ENCODE data around the gene DPP6. TPM values are rescaled to one million over a fixed set of nuclear protein-coding genes. Genes with fewer than 3 reads are reported as not detected.

The DPP6 gene
- polyA plus RNA-seq, 1 donor (not counting 4 experiments of a cell fraction or from before 2014, with no cell fraction given), result not detected

GRCh38 chr7:154863766-154864522 lies 811.7 kb downstream of the DPP6 start:
- DNase-seq (ENCODE audit: low read depth, low spot score), result no peak
- FAIRE-seq, result no peak
- Histone ChIP-seq H4K20me1 (ENCODE audit: control insufficient read depth, extremely low read depth, insufficient read depth, low read length) (no peaks in the 10 kb centered on the region), H3K4me3 (ENCODE audit: control insufficient read depth in 2 of 3, extremely low read depth in 1 of 3, insufficient read depth in 2 of 3, low read depth in 1 of 3, low read length in 3 of 3) (no peak overlapping the region), H3K9me1 (ENCODE audit: control insufficient read depth, extremely low read depth, insufficient read depth, low read length) (no peaks in the 10 kb centered on the region), H3K27me3 (ENCODE audit: control insufficient read depth, extremely low read depth, insufficient read depth, low read length) (no peaks in the 10 kb centered on the region), H3K27ac (ENCODE audit: control insufficient read depth, insufficient read depth, low read length) (no peak overlapping the region), H3K4me2 (ENCODE audit: control insufficient read depth, extremely low read depth, insufficient read depth, low read depth, low read length) (no peak overlapping the region), H2AFZ (ENCODE audit: control insufficient read depth, low read length) (no peak overlapping the region), H3K79me2 (ENCODE audit: control insufficient read depth, insufficient read depth, low read length) (no peaks in the 10 kb centered on the region), H3K36me3 (ENCODE audit: control insufficient read depth in 2 of 2, extremely low read depth in 1 of 2, insufficient read depth in 2 of 2, low read length in 2 of 2) (no peaks in the 10 kb centered on the region), H3K9me3 (ENCODE audit: control insufficient read depth, low read depth, low read length) (peaks cover 1% of the 10 kb centered on the region), H3K9ac (ENCODE audit: control insufficient read depth, extremely low read depth, insufficient read depth, low read length) (no peak overlapping the region), H3K4me1 (ENCODE audit: control insufficient read depth, extremely low read depth, insufficient read depth, low read length) (no peaks in the 10 kb centered on the region)
- TF ChIP-seq EZH2 (IDR thresholded peaks at IDR 0.05; ENCODE audit: low read length) (no peak), CTCF (optimal IDR thresholded peaks at IDR 0.05 in 1 of 3, IDR thresholded peaks at IDR 0.05 in 1 of 3, conservative IDR thresholded peaks at IDR 0.05 in 1 of 3; ENCODE audit: extremely low read depth in 1 of 3, insufficient read depth in 2 of 3, low read length in 3 of 3) (no peak)
- dilution Hi-C loops (cut with MboI; ENCODE audit: extremely low pct_ligation_motif_present, low sequenced_read_pairs), result no loop called here

GRCh38 chr7:154864523-154864891 lies 812.3 kb downstream of the DPP6 start:
- no peaks in the 10 kb centered on the region for H3K36me3 ChIP-seq (ENCODE audit: control insufficient read depth in 2 of 2, extremely low read depth in 1 of 2, insufficient read depth in 2 of 2, low read length in 2 of 2)
- H3K27me3 ChIP-seq (ENCODE audit: control insufficient read depth, extremely low read depth, insufficient read depth, low read length), result no peaks in the 10 kb centered on the region
- no peak overlapping the region for H3K9ac ChIP-seq (ENCODE audit: control insufficient read depth, extremely low read depth, insufficient read depth, low read length)
- H3K4me1 ChIP-seq (ENCODE audit: control insufficient read depth, extremely low read depth, insufficient read depth, low read length), result no peaks in the 10 kb centered on the region
- no peak overlapping the region for H3K4me3 ChIP-seq (ENCODE audit: control insufficient read depth in 2 of 3, extremely low read depth in 1 of 3, insufficient read depth in 2 of 3, low read depth in 1 of 3, low read length in 3 of 3)
- H2AFZ ChIP-seq (ENCODE audit: control insufficient read depth, low read length), result no peak overlapping the region
- no peak overlapping the region for H3K4me2 ChIP-seq (ENCODE audit: control insufficient read depth, extremely low read depth, insufficient read depth, low read depth, low read length)
- no peak for DNase-seq (ENCODE audit: low read depth, low spot score)
- no peak for FAIRE-seq
- no peak overlapping the region for H3K27ac ChIP-seq (ENCODE audit: control insufficient read depth, insufficient read depth, low read length)
- TF ChIP-seq CTCF (optimal IDR thresholded peaks at IDR 0.05 in 1 of 3, IDR thresholded peaks at IDR 0.05 in 1 of 3, conservative IDR thresholded peaks at IDR 0.05 in 1 of 3; ENCODE audit: extremely low read depth in 1 of 3, insufficient read depth in 2 of 3, low read length in 3 of 3) (no peak), EZH2 (IDR thresholded peaks at IDR 0.05; ENCODE audit: low read length) (no peak)
- H3K79me2 ChIP-seq (ENCODE audit: control insufficient read depth, insufficient read depth, low read length), result no peaks in the 10 kb centered on the region
- H3K9me1 ChIP-seq (ENCODE audit: control insufficient read depth, extremely low read depth, insufficient read depth, low read length), result no peaks in the 10 kb centered on the region
- dilution Hi-C loops (cut with MboI; ENCODE audit: extremely low pct_ligation_motif_present, low sequenced_read_pairs), result no loop called here
- H3K9me3 ChIP-seq (ENCODE audit: control insufficient read depth, low read depth, low read length), result peaks cover 1% of the 10 kb centered on the region
- no peaks in the 10 kb centered on the region for H4K20me1 ChIP-seq (ENCODE audit: control insufficient read depth, extremely low read depth, insufficient read depth, low read length)

Data from keratinocyte (primary cell).